ENCODE data around the gene TOLLIP. TPM values are rescaled to one million over a fixed set of nuclear protein-coding genes. Genes with fewer than 3 reads are reported as not detected.

TOLLIP gene
- total and polyA plus RNA-seq, 9 of the 15 experiments (the other 6 are each of a cell fraction or from before 2014, with no cell fraction given), result 0.23 to 22.8 (median 7.1) TPM

GRCh38 chr11:1309498-1310317 is at the start of gene TOLLIP (continued):
- TF ChIP-seq, protein P1, sequence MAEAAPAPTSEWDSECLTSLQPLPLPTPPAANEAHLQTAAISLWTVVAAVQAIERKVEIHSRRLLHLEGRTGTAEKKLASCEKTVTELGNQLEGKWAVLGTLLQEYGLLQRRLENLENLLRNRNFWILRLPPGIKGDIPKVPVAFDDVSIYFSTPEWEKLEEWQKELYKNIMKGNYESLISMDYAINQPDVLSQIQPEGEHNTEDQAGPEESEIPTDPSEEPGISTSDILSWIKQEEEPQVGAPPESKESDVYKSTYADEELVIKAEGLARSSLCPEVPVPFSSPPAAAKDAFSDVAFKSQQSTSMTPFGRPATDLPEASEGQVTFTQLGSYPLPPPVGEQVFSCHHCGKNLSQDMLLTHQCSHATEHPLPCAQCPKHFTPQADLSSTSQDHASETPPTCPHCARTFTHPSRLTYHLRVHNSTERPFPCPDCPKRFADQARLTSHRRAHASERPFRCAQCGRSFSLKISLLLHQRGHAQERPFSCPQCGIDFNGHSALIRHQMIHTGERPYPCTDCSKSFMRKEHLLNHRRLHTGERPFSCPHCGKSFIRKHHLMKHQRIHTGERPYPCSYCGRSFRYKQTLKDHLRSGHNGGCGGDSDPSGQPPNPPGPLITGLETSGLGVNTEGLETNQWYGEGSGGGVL (CRISPR knock-in tag; IDR thresholded peaks at IDR 0.05), result no peak
- TF ChIP-seq CREB5 (CRISPR knock-in tag; IDR thresholded peaks at IDR 0.05) (no peak), ZNF280A (IDR thresholded peaks at IDR 0.05; ENCODE audit: low read depth, partially characterized antibody) (no peak), ZNF766 (CRISPR knock-in tag; conservative IDR thresholded peaks at IDR 0.05) (no peak), FOXM1 (IDR thresholded peaks at IDR 0.05; ENCODE audit: low read depth) (no peak), FOXM1 (CRISPR knock-in tag; IDR thresholded peaks at IDR 0.05; ENCODE audit: low read depth) (no peak), RAD51 (IDR thresholded peaks at IDR 0.05; ENCODE audit: borderline replicate concordance, low read depth) (no peak), TCF7 (IDR thresholded peaks at IDR 0.05; ENCODE audit: borderline replicate concordance) (peak; percentile 35; the same call in 1 of the 2 replicates), MNT (conservative IDR thresholded peaks at IDR 0.05) (peak in 1 of 2 experiments; percentile 43; a peak in 1 of 4 replicates), NCOA4 (IDR thresholded peaks at IDR 0.05; ENCODE audit: partially characterized antibody) (no peak), ZFPM2 (CRISPR knock-in tag; IDR thresholded peaks at IDR 0.05) (no peak), KDM2B (CRISPR knock-in tag; IDR thresholded peaks at IDR 0.05) (0 out of 2 replicates have a peak, but pooled peaks have one; percentile 48), ZNF785 (CRISPR knock-in tag; IDR thresholded peaks at IDR 0.05) (no peak), HINFP (tag; conservative IDR thresholded peaks at IDR 0.05; ENCODE audit: low read depth) (peak; percentile 98)
- TF ChIP-seq, protein P2, sequence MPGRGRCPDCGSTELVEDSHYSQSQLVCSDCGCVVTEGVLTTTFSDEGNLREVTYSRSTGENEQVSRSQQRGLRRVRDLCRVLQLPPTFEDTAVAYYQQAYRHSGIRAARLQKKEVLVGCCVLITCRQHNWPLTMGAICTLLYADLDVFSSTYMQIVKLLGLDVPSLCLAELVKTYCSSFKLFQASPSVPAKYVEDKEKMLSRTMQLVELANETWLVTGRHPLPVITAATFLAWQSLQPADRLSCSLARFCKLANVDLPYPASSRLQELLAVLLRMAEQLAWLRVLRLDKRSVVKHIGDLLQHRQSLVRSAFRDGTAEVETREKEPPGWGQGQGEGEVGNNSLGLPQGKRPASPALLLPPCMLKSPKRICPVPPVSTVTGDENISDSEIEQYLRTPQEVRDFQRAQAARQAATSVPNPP (IDR thresholded peaks at IDR 0.05; ENCODE audit: borderline replicate concordance, insufficient read depth, insufficient read length), result no peak
- TF ChIP-seq, protein P3, sequence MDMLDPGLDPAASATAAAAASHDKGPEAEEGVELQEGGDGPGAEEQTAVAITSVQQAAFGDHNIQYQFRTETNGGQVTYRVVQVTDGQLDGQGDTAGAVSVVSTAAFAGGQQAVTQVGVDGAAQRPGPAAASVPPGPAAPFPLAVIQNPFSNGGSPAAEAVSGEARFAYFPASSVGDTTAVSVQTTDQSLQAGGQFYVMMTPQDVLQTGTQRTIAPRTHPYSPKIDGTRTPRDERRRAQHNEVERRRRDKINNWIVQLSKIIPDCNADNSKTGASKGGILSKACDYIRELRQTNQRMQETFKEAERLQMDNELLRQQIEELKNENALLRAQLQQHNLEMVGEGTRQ (CRISPR knock-in tag; IDR thresholded peaks at IDR 0.05), result peak; percentile 66

All from K562 (cell line).